H1 (cell line): Measurements from ENCODE around the gene TOMT. TPM values are rescaled to one million over a fixed set of nuclear protein-coding genes. Genes with fewer than 3 reads are reported as not detected.
A peak's percentile ranks its signal among the peaks of the same experiment; 100 is the strongest.

Experiments
- CBX5 ChIP-seq: fragments of 300-800, 300-1000 bp; sonication (generic); IDR thresholded peaks from 2 replicates; pipeline ENCODE4 v1.7.1; 2016; ENCODE audit warnings: antibody characterized with exemption, low read length, low read depth
- EGR1 ChIP-seq: IDR thresholded peaks from 2 replicates; pipeline ENCODE4 v1.6.1; 2011; ENCODE audit warnings: low read depth, low read length, borderline replicate concordance
- EP300 ChIP-seq, 2 experiments: IDR thresholded peaks; 1 replicate in 1 of 2; 2 replicates in 1 of 2; pipeline ENCODE4 v1.6.1; 2011 to 2012; ENCODE audit warnings: low read depth in 2 of 2, low read length in 2 of 2, mild to moderate bottlenecking in 2 of 2, borderline replicate concordance in 1 of 2, inconsistent platforms in 1 of 2, moderate library complexity in 1 of 2
- PHF8 ChIP-seq: fragments of 200-600 bp; sonication (generic); conservative IDR thresholded peaks from 2 replicates; pipeline ENCODE4 v1.7.1; 2012; ENCODE audit warnings: low read depth, mild to moderate bottlenecking, inconsistent platforms, low read length, moderate library complexity
- TEAD4 ChIP-seq: IDR thresholded peaks from 2 replicates; pipeline ENCODE4 v1.6.1; 2012; ENCODE audit warnings: low read depth, low read length, inconsistent platforms, mixed read lengths
- ZNF274 ChIP-seq: IDR thresholded peaks from 2 replicates; pipeline ENCODE4 v1.7.0; 2012; ENCODE audit warnings: low read length, borderline replicate concordance; ENCODE audit errors: extremely low read depth
- polyA plus RNA-seq, 7 experiments: library from polyadenylated mRNA; depleted of rRNA in 3 of 7; stranded (reverse) in 5 of 7; unstranded in 2 of 7; fragments of >200 nt in 5 of 7; fragments of 200-250 nt in 2 of 7; gene quantifications; 1 replicate in 5 of 7; 2 replicates in 1 of 7; 4 replicates in 1 of 7; pipeline versions ENCODE4 v1.2.1 to v1.2.3, GENCODE V29; 2011 to 2013; ENCODE audit warnings: missing spikeins in 2 of 7, mixed read lengths in 2 of 7
- total RNA-seq: library from RNA; stranded (reverse); fragmentation: NEBNext Ultra II Directional; extraction: Animal tissue kit (Norgen Biotek cat#: 25700); gene quantifications from 2 replicates; pipeline ENCODE4 v1.2.1, GENCODE V29; 2021

Gene TOMT
- total and polyA plus RNA-seq, 2 of the 8 experiments (the other 6 are each of a cell fraction or from before 2014, with no cell fraction given) = 0.11 TPM; not detected in 1

DNA sequence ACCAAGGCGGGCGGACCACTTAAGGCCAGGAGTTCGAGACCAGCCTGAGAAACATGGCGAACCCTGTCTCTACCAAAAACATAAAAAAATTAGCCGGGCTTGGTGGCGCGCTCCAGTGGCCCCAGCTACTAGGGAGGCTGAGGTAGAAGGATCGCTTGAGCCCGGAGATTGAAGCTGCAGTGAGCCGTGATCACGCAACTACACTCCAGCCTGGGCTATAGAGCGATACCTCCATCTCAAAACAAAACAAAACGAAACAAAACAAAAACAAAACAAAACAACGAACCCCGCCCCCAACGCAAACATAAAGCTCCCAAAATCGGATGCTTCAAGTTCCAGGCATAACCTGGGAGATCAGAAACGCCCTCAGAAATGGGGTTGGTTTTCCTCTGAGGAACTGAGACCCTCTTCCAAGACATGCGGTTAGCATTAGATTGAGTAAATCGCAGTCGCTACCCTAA is 24.5 kb upstream of the TOMT start (continued):
- no peak for TF ChIP-seq TEAD4
- no peak for TF ChIP-seq ZNF274
- 0 out of 2 replicates have a peak, but pooled peaks have one; percentile 10 for TF ChIP-seq PHF8
- TF ChIP-seq EP300 (IDR thresholded peaks at IDR 0.05; ENCODE audit: borderline replicate concordance in 1 of 2, low read depth in 2 of 2, low read length in 2 of 2) = 0 out of 3 replicates have a peak, but pooled peaks of 1 of the 2 experiments have one; percentile 51
- no peak for TF ChIP-seq CBX5
- no peak for TF ChIP-seq EGR1
